GM23338 (cell line): ENCODE measurements around the gene GABBR1. TPM values are rescaled to one million over a fixed set of nuclear protein-coding genes. Genes with fewer than 3 reads are reported as not detected.

Experiments
- ATAC-seq: fragments of 200-7000 bp; cut with Tn5 transposase; 3 replicates; pipeline ENCODE4 v1.9.1; 2020
- DNase-seq: peaks from one replicate; pipeline ENCODE4 v3.0.0-alpha.2; 2015; ENCODE audit warnings: low spot score
- H2AFZ ChIP-seq: fragments of 200-600 bp; sonication (generic); 2 replicates; pipeline ENCODE4 v1.8.0; 2016; ENCODE audit warnings: antibody characterized with exemption, mild to moderate bottlenecking, moderate library complexity
- H3F3A ChIP-seq: fragments of 200-600 bp; sonication (generic); replicated peaks from 2 replicates; pipeline ENCODE4 v1.8.0; 2017; ENCODE audit warnings: antibody characterized with exemption, mixed run types, low read depth
- H3K27ac ChIP-seq: fragments of 200-600 bp; sonication (generic); 2 replicates; pipeline ENCODE4 v1.6.1; 2016; ENCODE audit warnings: low read depth
- H3K27me3 ChIP-seq: fragments of 200-600 bp; sonication (generic); 2 replicates; pipeline ENCODE4 v1.8.0; 2016; ENCODE audit warnings: mild to moderate bottlenecking, mixed run types, moderate library complexity; ENCODE audit not compliant: insufficient read depth
- H3K36me3 ChIP-seq: fragments of 200-600 bp; sonication (generic); 2 replicates; pipeline ENCODE4 v1.8.0; 2016; ENCODE audit warnings: mild to moderate bottlenecking; ENCODE audit not compliant: insufficient read depth
- H3K4me1 ChIP-seq: fragments of 200-600 bp; sonication (generic); 2 replicates; pipeline ENCODE4 v1.8.0; 2016; ENCODE audit warnings: mild to moderate bottlenecking, moderate library complexity; ENCODE audit not compliant: insufficient read depth
- H3K4me2 ChIP-seq: fragments of 200-600 bp; sonication (generic); 2 replicates; pipeline ENCODE4 v1.7.1; 2017; ENCODE audit warnings: mixed run types
- H3K4me3 ChIP-seq: fragments of 200-600 bp; sonication (generic); 2 replicates; pipeline ENCODE4 v1.6.1; 2016; ENCODE audit warnings: mixed run types
- H3K79me2 ChIP-seq: fragments of 200-600 bp; sonication (generic); replicated peaks from 2 replicates; pipeline ENCODE4 v1.8.0; 2017; ENCODE audit warnings: mild to moderate bottlenecking; ENCODE audit not compliant: insufficient read depth
- H3K9me2 ChIP-seq: fragments of 200-600 bp; sonication (generic); 2 replicates; pipeline ENCODE4 v1.8.0; 2017; ENCODE audit not compliant: insufficient read depth
- H4K20me1 ChIP-seq: fragments of 200-600 bp; sonication (generic); replicated peaks from 2 replicates; pipeline ENCODE4 v1.8.0; 2017; ENCODE audit warnings: mild to moderate bottlenecking; ENCODE audit not compliant: insufficient read depth
- H3K27ac Mint-ChIP-seq: 2 replicates; pipeline ENCODE4 v1.8.0; 2020; ENCODE audit warnings: inconsistent platforms, mild to moderate bottlenecking, moderate library complexity, mixed read lengths
- H3K27me3 Mint-ChIP-seq: 3 replicates; pipeline ENCODE4 v1.8.0; 2022; ENCODE audit warnings: low read depth, mild to moderate bottlenecking, moderate library complexity, mixed read lengths, inconsistent platforms; ENCODE audit not compliant: insufficient read depth, poor library complexity
- H3K36me3 Mint-ChIP-seq: 3 replicates; pipeline ENCODE4 v1.8.0; 2021; ENCODE audit warnings: low read depth, mild to moderate bottlenecking, inconsistent platforms, moderate library complexity, mixed read lengths
- H3K4me1 Mint-ChIP-seq: 3 replicates; pipeline ENCODE4 v1.8.0; 2020; ENCODE audit warnings: mild to moderate bottlenecking, inconsistent platforms, mixed read lengths
- H3K4me3 Mint-ChIP-seq: 3 replicates; pipeline ENCODE4 v1.8.0; 2021; ENCODE audit warnings: moderate library complexity, mild to moderate bottlenecking, inconsistent platforms, mixed read lengths
- H3K9me3 Mint-ChIP-seq: 3 replicates; pipeline ENCODE4 v1.8.0; 2020; ENCODE audit warnings: moderate library complexity, mild to moderate bottlenecking, inconsistent platforms, mixed read lengths
- CREB1 ChIP-seq: fragments of 250-450 bp; sonication (Bioruptor Pico); IDR thresholded peaks from 2 replicates; pipeline ENCODE4 v1.5.0; 2020; ENCODE audit warnings: low read depth, mild to moderate bottlenecking, moderate library complexity
- JUNB ChIP-seq: IDR thresholded peaks from one replicate; pipeline ENCODE4 v1.6.1; 2016; ENCODE audit warnings: antibody characterized with exemption; ENCODE audit not compliant: unreplicated experiment
- STAT1 ChIP-seq: IDR thresholded peaks from one replicate; pipeline ENCODE4 v1.6.1; 2016; ENCODE audit warnings: antibody characterized with exemption; ENCODE audit not compliant: unreplicated experiment
- ZNF114 ChIP-seq: fragments of 250-450 bp; sonication (Bioruptor Pico); IDR thresholded peaks from 2 replicates; pipeline ENCODE4 v1.5.0; 2020; ENCODE audit warnings: mild to moderate bottlenecking, moderate library complexity
- ZNF331 ChIP-seq: fragments of 250-450 bp; sonication (Bioruptor Pico); IDR thresholded peaks from 2 replicates; pipeline ENCODE4 v1.5.0; 2020; ENCODE audit warnings: low read depth, mild to moderate bottlenecking, moderate library complexity
- polyA plus RNA-seq: library from polyadenylated mRNA; unstranded; fragments of >200 nt; fragmentation: Nextera tagmentation; extraction: Ambion mirVana; gene quantifications from 2 replicates; pipeline ENCODE4 v1.2.1, GENCODE V29; 2016
- total RNA-seq: library from RNA; depleted of rRNA; stranded (reverse); fragments of >200 nt; shearing (Covaris generic); gene quantifications from 2 replicates; pipeline ENCODE4 v1.2.3, GENCODE V29; 2014
- TF ChIP-seq, protein P1 (sequence below): IDR thresholded peaks from 2 replicates; pipeline ENCODE4 v1.6.1; 2016; ENCODE audit warnings: antibody characterized with exemption
- TF ChIP-seq, protein P2 (sequence below), 2 experiments: fragments of 200-600 bp in 1 of 2; sonication (generic) in 1 of 2; conservative IDR thresholded peaks; 2 replicates each; pipeline versions ENCODE4 v1.5.1 to v1.6.1; 2016 to 2017; ENCODE audit warnings: antibody characterized with exemption in 2 of 2, low read depth in 2 of 2, mild to moderate bottlenecking in 2 of 2, moderate library complexity in 1 of 2

GABBR1 gene
- total and polyA plus RNA-seq, 2 experiments from 2014 or later = 42.8 to 78.9 TPM

DNA sequence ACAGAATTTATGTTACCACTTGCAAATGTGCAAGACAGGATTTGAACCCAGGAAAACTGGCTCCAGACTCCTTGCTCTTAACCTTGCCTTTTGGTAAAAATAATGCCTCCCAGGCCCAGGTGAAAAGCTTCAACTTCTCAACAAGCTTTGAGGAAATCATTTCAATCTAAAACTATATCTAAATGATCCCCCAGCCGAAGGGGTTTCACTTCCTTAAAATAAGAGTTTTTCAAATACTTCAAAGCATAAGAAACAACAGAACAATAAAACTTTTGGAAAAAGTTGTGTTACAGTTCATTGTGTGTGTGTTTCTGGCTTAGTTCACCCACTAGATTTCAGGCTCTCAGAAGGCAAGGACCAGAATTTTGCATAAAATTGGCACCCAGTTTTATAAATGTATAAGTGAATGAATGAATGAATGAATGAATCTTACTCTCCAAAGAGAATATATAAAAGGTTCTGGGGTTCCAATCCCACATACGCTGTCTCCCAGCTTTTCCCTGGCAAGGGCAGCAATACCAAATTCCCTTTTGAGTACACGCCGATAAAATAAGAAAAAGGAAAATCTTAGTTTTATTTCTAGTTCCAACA is 42.7 kb downstream of the GABBR1 start (continued):
- TF ChIP-seq ZNF331 (CRISPR knock-in tag) = no peak
- TF ChIP-seq CREB1 (CRISPR knock-in tag) = no peak
- TF ChIP-seq, protein P1, sequence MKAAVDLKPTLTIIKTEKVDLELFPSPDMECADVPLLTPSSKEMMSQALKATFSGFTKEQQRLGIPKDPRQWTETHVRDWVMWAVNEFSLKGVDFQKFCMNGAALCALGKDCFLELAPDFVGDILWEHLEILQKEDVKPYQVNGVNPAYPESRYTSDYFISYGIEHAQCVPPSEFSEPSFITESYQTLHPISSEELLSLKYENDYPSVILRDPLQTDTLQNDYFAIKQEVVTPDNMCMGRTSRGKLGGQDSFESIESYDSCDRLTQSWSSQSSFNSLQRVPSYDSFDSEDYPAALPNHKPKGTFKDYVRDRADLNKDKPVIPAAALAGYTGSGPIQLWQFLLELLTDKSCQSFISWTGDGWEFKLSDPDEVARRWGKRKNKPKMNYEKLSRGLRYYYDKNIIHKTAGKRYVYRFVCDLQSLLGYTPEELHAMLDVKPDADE = no peak
- TF ChIP-seq ZNF114 = no peak
- no peak for TF ChIP-seq STAT1
- TF ChIP-seq, protein P2, sequence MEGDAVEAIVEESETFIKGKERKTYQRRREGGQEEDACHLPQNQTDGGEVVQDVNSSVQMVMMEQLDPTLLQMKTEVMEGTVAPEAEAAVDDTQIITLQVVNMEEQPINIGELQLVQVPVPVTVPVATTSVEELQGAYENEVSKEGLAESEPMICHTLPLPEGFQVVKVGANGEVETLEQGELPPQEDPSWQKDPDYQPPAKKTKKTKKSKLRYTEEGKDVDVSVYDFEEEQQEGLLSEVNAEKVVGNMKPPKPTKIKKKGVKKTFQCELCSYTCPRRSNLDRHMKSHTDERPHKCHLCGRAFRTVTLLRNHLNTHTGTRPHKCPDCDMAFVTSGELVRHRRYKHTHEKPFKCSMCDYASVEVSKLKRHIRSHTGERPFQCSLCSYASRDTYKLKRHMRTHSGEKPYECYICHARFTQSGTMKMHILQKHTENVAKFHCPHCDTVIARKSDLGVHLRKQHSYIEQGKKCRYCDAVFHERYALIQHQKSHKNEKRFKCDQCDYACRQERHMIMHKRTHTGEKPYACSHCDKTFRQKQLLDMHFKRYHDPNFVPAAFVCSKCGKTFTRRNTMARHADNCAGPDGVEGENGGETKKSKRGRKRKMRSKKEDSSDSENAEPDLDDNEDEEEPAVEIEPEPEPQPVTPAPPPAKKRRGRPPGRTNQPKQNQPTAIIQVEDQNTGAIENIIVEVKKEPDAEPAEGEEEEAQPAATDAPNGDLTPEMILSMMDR (conservative IDR thresholded peaks at IDR 0.05; ENCODE audit: low read depth in 2 of 2) = no peak

- Histone ChIP-seq H3K9me2 (no peaks in the 10 kb centered on the region), H4K20me1 (no peaks in the 10 kb centered on the region), H3F3A (no peaks in the 10 kb centered on the region), H3K27ac (no peak overlapping the region), H3K4me1 (peaks cover 20% of the 10 kb centered on the region), H3K4me2 (no peak overlapping the region), H3K79me2 (no peaks in the 10 kb centered on the region), H3K27me3 (no peaks in the 10 kb centered on the region), H3K36me3 (no peaks in the 10 kb centered on the region), H2AFZ (no peak overlapping the region), H3K4me3 (no peak overlapping the region)
- H3K4me1 Mint-ChIP-seq = peaks cover 16% of the 10 kb centered on the region
- ATAC-seq (peak; percentile 77), DNase-seq (peak; percentile 78)
- TF ChIP-seq STAT1 (no peak), JUNB (no peak)
- TF ChIP-seq, protein P2 (conservative IDR thresholded peaks at IDR 0.05; ENCODE audit: low read depth in 2 of 2) = peak; percentile 99
- H3K27ac Mint-ChIP-seq = no peak overlapping the region
- H3K9me3 Mint-ChIP-seq = no peaks in the 10 kb centered on the region
- no peak overlapping the region for H3K4me3 Mint-ChIP-seq
- no peaks in the 10 kb centered on the region for H3K36me3 Mint-ChIP-seq
- H3K27me3 Mint-ChIP-seq = peaks cover 8% of the 10 kb centered on the region
These were observed 43.4 kb downstream of the GABBR1 start for GRCh38 chr6:29589423-29590048.
